ENCODE data around the gene ACTR3. TPM values are rescaled to one million over a fixed set of nuclear protein-coding genes. Genes with fewer than 3 reads are reported as not detected.

The ACTR3 gene
- total RNA-seq, 5 donors from 2014 or later (not counting 1 experiment from before 2014, with no cell fraction given) = 228 to 277 (median 255) TPM

DNA sequence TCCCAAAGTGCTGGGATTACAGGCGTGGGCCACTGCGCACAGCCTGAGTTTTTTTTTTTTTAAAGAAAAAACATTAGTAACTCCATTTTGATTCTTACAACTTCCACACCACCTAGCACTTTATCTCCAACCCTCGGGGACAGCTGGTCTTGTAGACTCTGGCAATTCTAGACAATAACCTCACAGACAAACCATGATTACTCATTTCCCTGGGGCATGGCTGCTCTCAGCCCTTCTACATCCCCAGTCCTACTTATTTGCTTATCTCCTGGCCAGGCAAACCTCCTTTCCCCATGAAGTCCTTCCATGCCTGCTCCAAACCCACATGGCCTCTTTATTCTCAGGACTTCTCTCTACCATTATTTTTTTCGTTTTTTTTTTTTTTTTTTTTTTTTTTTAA is 91.1 kb downstream of the ACTR3 start:
- H3K27me3 Mint-ChIP-seq = no peaks in the 10 kb centered on the region
- POLR2A ChIA-PET = no interaction called here

GRCh38 chr2:113981404-113982134 is 91.7 kb downstream of the ACTR3 start:
- no peaks in the 10 kb centered on the region for H3K27me3 ChIP-seq (replicated peaks in 1 of 2; ENCODE audit: control insufficient read depth in 2 of 2, extremely low read depth in 1 of 2, insufficient read depth in 2 of 2, low read length in 1 of 2)
- no peaks in the 10 kb centered on the region for H3K9me3 Mint-ChIP-seq
- 100% methylated on average over 5 of the region's 8 CpGs for whole genome bisulfite sequencing (ENCODE audit: insufficient coverage)
- no peak overlapping the region for H3K4me3 Mint-ChIP-seq
- ATAC-seq (replicated peaks in 1 of 4) = no peak
- no peak overlapping the region for H3K27ac ChIP-seq (ENCODE audit: low read length)
- H3K27ac Mint-ChIP-seq = no peak overlapping the region
- POLR2A ChIA-PET = no interaction called here
- H3K9me3 ChIP-seq = no peaks in the 10 kb centered on the region
- CTCF ChIA-PET = no interaction called here
- no peaks in the 10 kb centered on the region for H3K27me3 Mint-ChIP-seq
- H3K4me1 ChIP-seq (ENCODE audit: control insufficient read depth in 1 of 2, extremely low read depth in 1 of 2, insufficient read depth in 2 of 2, low read length in 2 of 2) = no peaks in the 10 kb centered on the region
- H3K4me3 ChIP-seq (ENCODE audit: control insufficient read depth in 1 of 2, extremely low read depth in 1 of 2, low read length in 1 of 2) = no peak overlapping the region
- H3K36me3 ChIP-seq (ENCODE audit: control insufficient read depth in 2 of 2, extremely low read depth in 1 of 2, insufficient read depth in 1 of 2, low read length in 1 of 2) = peaks cover 0 to 11% of the 10 kb centered on the region in 2 donors
- no peak for DNase-seq
- H3K4me1 Mint-ChIP-seq = no peaks in the 10 kb centered on the region
- H3K36me3 Mint-ChIP-seq = peaks cover 43% of the 10 kb centered on the region

More for the DNA sequence above, 91.1 kb downstream of the ACTR3 start:
- Histone ChIP-seq H3K9me3 (no peaks in the 10 kb centered on the region), H3K4me3 (ENCODE audit: control insufficient read depth in 1 of 2, extremely low read depth in 1 of 2, low read length in 1 of 2) (no peak overlapping the region), H3K27me3 (replicated peaks in 1 of 2; ENCODE audit: control insufficient read depth in 2 of 2, extremely low read depth in 1 of 2, insufficient read depth in 2 of 2, low read length in 1 of 2) (no peaks in the 10 kb centered on the region), H3K4me1 (ENCODE audit: control insufficient read depth in 1 of 2, extremely low read depth in 1 of 2, insufficient read depth in 2 of 2, low read length in 2 of 2) (no peaks in the 10 kb centered on the region), H3K27ac (ENCODE audit: low read length) (no peak overlapping the region), H3K36me3 (ENCODE audit: control insufficient read depth in 2 of 2, extremely low read depth in 1 of 2, insufficient read depth in 1 of 2, low read length in 1 of 2) (peaks cover 0 to 11% of the 10 kb centered on the region in 2 donors)
- no peaks in the 10 kb centered on the region for H3K9me3 Mint-ChIP-seq
- ATAC-seq (replicated peaks in 1 of 4) (no peak), DNase-seq (no peak)
- no peak overlapping the region for H3K4me3 Mint-ChIP-seq
- CTCF ChIA-PET = no interaction called here
- no peaks in the 10 kb centered on the region for H3K4me1 Mint-ChIP-seq
- WGBS (ENCODE audit: insufficient coverage) = 89% methylated on average over 2 of the region's 4 CpGs
- H3K27ac Mint-ChIP-seq = no peak overlapping the region
- peaks cover 46% of the 10 kb centered on the region for H3K36me3 Mint-ChIP-seq

DNA sequence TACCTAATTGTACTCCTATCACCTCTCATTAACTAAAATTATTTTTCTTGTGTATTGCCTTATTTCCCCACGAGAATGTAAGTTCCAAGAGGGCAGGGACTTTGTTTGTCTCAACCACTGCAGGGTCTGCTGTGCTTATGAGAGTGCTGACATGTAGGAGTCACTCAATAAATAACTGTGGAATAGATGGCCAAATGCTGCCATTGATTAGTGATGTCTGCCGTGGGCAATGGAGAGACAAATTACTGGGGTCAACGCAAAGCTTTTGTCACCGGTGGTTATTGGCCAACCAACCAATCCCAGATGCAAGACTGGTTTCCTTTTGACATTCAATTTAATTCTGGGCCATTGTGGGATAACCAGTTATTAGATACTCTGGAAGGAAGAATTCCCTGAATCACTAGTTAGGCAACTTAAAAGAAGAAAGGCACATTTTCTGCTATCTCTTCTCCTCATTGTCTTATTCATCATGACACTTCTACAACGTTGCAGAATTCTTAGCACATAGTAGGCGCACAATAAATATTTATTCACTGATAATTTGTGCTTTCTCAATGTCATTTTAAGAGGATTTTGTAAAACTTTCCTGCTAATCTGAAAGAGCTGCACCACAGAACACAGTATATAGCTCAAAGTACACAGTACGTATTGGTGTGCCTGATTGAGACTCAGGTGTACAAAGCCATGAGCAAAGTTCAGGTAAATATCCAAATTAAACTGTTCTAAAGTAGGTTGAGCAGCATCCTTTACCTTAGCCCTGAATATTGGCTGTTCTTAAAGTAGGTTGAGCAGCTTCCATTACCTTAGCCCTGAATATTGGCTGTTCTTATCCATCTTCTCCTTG is 95.9 kb downstream of the ACTR3 start:
- Mint-ChIP-seq H3K27me3 (no peaks in the 10 kb centered on the region), H3K9me3 (no peaks in the 10 kb centered on the region), H3K4me1 (no peaks in the 10 kb centered on the region), H3K36me3 (peaks cover 41% of the 10 kb centered on the region), H3K4me3 (no peak overlapping the region), H3K27ac (no peak overlapping the region)
- H3K27me3 ChIP-seq (replicated peaks in 1 of 2; ENCODE audit: control insufficient read depth in 2 of 2, extremely low read depth in 1 of 2, insufficient read depth in 2 of 2, low read length in 1 of 2) = peaks cover 0 to 2% of the 10 kb centered on the region in 2 experiments
- ChIA-PET CTCF (no interaction called here), POLR2A (no interaction called here)
- peaks cover 0 to 5% of the 10 kb centered on the region in 2 donors for H3K36me3 ChIP-seq (ENCODE audit: control insufficient read depth in 2 of 2, extremely low read depth in 1 of 2, insufficient read depth in 1 of 2, low read length in 1 of 2)
- no peaks in the 10 kb centered on the region for H3K4me1 ChIP-seq (ENCODE audit: control insufficient read depth in 1 of 2, extremely low read depth in 1 of 2, insufficient read depth in 2 of 2, low read length in 2 of 2)
- no peak overlapping the region for H3K4me3 ChIP-seq (ENCODE audit: control insufficient read depth in 1 of 2, extremely low read depth in 1 of 2, low read length in 1 of 2)
- no peak for DNase-seq
- H3K27ac ChIP-seq (ENCODE audit: low read length) = no peak overlapping the region
- WGBS (ENCODE audit: insufficient coverage) = 93% methylated on average over 3 of the region's 7 CpGs
- ATAC-seq (replicated peaks in 1 of 4) = no peak
- H3K9me3 ChIP-seq = no peaks in the 10 kb centered on the region

GRCh38 chr2:113986762-113987290 is 96.9 kb downstream of the ACTR3 start:
- Histone ChIP-seq H3K27me3 (replicated peaks in 1 of 2; ENCODE audit: control insufficient read depth in 2 of 2, extremely low read depth in 1 of 2, insufficient read depth in 2 of 2, low read length in 1 of 2) (peaks cover 0 to 2% of the 10 kb centered on the region in 2 experiments), H3K4me3 (ENCODE audit: control insufficient read depth in 1 of 2, extremely low read depth in 1 of 2, low read length in 1 of 2) (no peak overlapping the region), H3K9me3 (no peaks in the 10 kb centered on the region), H3K4me1 (ENCODE audit: control insufficient read depth in 1 of 2, extremely low read depth in 1 of 2, insufficient read depth in 2 of 2, low read length in 2 of 2) (no peaks in the 10 kb centered on the region), H3K27ac (ENCODE audit: low read length) (no peak overlapping the region), H3K36me3 (ENCODE audit: control insufficient read depth in 2 of 2, extremely low read depth in 1 of 2, insufficient read depth in 1 of 2, low read length in 1 of 2) (peaks cover 0 to 5% of the 10 kb centered on the region in 2 donors)
- ChIA-PET POLR2A (no interaction called here), CTCF (no interaction called here)
- H3K36me3 Mint-ChIP-seq = peaks cover 52% of the 10 kb centered on the region
- DNase-seq (no peak), ATAC-seq (replicated peaks in 1 of 4) (no peak)
- H3K27ac Mint-ChIP-seq = no peak overlapping the region
- no CpG with 5 or more reads among the region's 4 CpGs for WGBS (ENCODE audit: insufficient coverage)
- no peaks in the 10 kb centered on the region for H3K27me3 Mint-ChIP-seq
- no peak overlapping the region for H3K4me3 Mint-ChIP-seq
- no peaks in the 10 kb centered on the region for H3K4me1 Mint-ChIP-seq
- H3K9me3 Mint-ChIP-seq = no peaks in the 10 kb centered on the region

GRCh38 chr2:113992090-113992489 is 102.2 kb downstream of the ACTR3 start:
- no peaks in the 10 kb centered on the region for H3K9me3 Mint-ChIP-seq
- ATAC-seq (replicated peaks in 1 of 4) (no peak), DNase-seq (no peak)
- H3K36me3 Mint-ChIP-seq = peaks cover 33% of the 10 kb centered on the region
- Histone ChIP-seq H3K4me1 (ENCODE audit: control insufficient read depth in 1 of 2, extremely low read depth in 1 of 2, insufficient read depth in 2 of 2, low read length in 2 of 2) (no peaks in the 10 kb centered on the region), H3K27ac (ENCODE audit: low read length) (no peak overlapping the region), H3K4me3 (ENCODE audit: control insufficient read depth in 1 of 2, extremely low read depth in 1 of 2, low read length in 1 of 2) (no peak overlapping the region), H3K27me3 (replicated peaks in 1 of 2; ENCODE audit: control insufficient read depth in 2 of 2, extremely low read depth in 1 of 2, insufficient read depth in 2 of 2, low read length in 1 of 2) (peaks cover 0 to 2% of the 10 kb centered on the region in 2 experiments), H3K36me3 (ENCODE audit: control insufficient read depth in 2 of 2, extremely low read depth in 1 of 2, insufficient read depth in 1 of 2, low read length in 1 of 2) (no peaks in the 10 kb centered on the region), H3K9me3 (no peaks in the 10 kb centered on the region)
- CTCF ChIA-PET = no interaction called here
- H3K4me1 Mint-ChIP-seq = no peaks in the 10 kb centered on the region
- POLR2A ChIA-PET = no interaction called here
- H3K27ac Mint-ChIP-seq = no peak overlapping the region
- H3K4me3 Mint-ChIP-seq = no peak overlapping the region
- no peaks in the 10 kb centered on the region for H3K27me3 Mint-ChIP-seq
- 100% methylated on average over 1 of the region's 1 CpG for WGBS (ENCODE audit: insufficient coverage)

- Mint-ChIP-seq H3K9me3 (no peaks in the 10 kb centered on the region), H3K27me3 (peaks cover 0 to 3% of the 10 kb centered on the region in 2 donors), H3K36me3 (peaks cover 25% of the 10 kb centered on the region), H3K4me1 (no peaks in the 10 kb centered on the region), H3K27ac (no peak overlapping the region), H3K4me3 (no peak overlapping the region)
- Histone ChIP-seq H3K4me3 (ENCODE audit: control insufficient read depth in 1 of 2, extremely low read depth in 1 of 2, low read length in 1 of 2) (no peak overlapping the region), H3K27ac (ENCODE audit: low read length) (no peak overlapping the region), H3K9me3 (no peaks in the 10 kb centered on the region), H3K36me3 (ENCODE audit: control insufficient read depth in 2 of 2, extremely low read depth in 1 of 2, insufficient read depth in 1 of 2, low read length in 1 of 2) (no peaks in the 10 kb centered on the region), H3K27me3 (replicated peaks in 1 of 2; ENCODE audit: control insufficient read depth in 2 of 2, extremely low read depth in 1 of 2, insufficient read depth in 2 of 2, low read length in 1 of 2) (no peaks in the 10 kb centered on the region), H3K4me1 (ENCODE audit: control insufficient read depth in 1 of 2, extremely low read depth in 1 of 2, insufficient read depth in 2 of 2, low read length in 2 of 2) (no peaks in the 10 kb centered on the region)
- 61% methylated on average over 3 of the region's 6 CpGs for WGBS (ENCODE audit: insufficient coverage)
- POLR2A ChIA-PET = no interaction called here
- DNase-seq (no peak), ATAC-seq (replicated peaks in 1 of 4) (no peak)
- CTCF ChIA-PET = no interaction called here
These were observed 107.0 kb downstream of the ACTR3 start for GRCh38 chr2:113996671-113997594.
